Subcutaneous abdominal adipose tissue (tissue), 5 donors: ENCODE results near the gene ADK.

Source experiments
- H3K27ac ChIP-seq: one replicate; pipeline ENCODE4 v1.7.0; 2013; ENCODE audit warnings: low read depth, mild to moderate bottlenecking, inconsistent platforms, low read length, moderate library complexity
- H3K27me3 ChIP-seq, 5 donors: one replicate each; pipeline ENCODE4 v1.7.0; 2013; ENCODE audit warnings: low read length in 5 of 5, inconsistent platforms in 1 of 5; ENCODE audit not compliant: control insufficient read depth in 5 of 5, insufficient read depth in 4 of 5
- H3K36me3 ChIP-seq, 5 donors: one replicate each; pipeline ENCODE4 v1.7.0; 2013; ENCODE audit warnings: low read length in 5 of 5; ENCODE audit not compliant: control insufficient read depth in 5 of 5, insufficient read depth in 5 of 5
- H3K4me1 ChIP-seq, 5 donors: one replicate each; pipeline ENCODE4 v1.7.0; 2013; ENCODE audit warnings: low read length in 5 of 5, mild to moderate bottlenecking in 3 of 5, moderate library complexity in 1 of 5; ENCODE audit not compliant: control insufficient read depth in 5 of 5, insufficient read depth in 5 of 5
- H3K4me3 ChIP-seq, 5 donors: one replicate each; pipeline ENCODE4 v1.7.0; 2013; ENCODE audit warnings: low read length in 5 of 5, low read depth in 1 of 5
- H3K9ac ChIP-seq, 5 donors: one replicate each; pipeline ENCODE4 v1.7.0; 2013; ENCODE audit warnings: low read length in 5 of 5, mild to moderate bottlenecking in 4 of 5, moderate library complexity in 3 of 5
- H3K9me3 ChIP-seq, 5 donors: one replicate each; pipeline ENCODE4 v1.7.0; 2013; ENCODE audit warnings: low read length in 5 of 5; ENCODE audit not compliant: control insufficient read depth in 5 of 5
- donor health status: healthy.
- donor health status: healthy.
- donor health status: healthy.
- donor health status: healthy.
- donor health status: healthy.

ADK gene

GRCh38 chr10:74652664-74653063 lies 501.6 kb downstream of the ADK start:
- Histone ChIP-seq H3K36me3 (no peaks in the 10 kb centered on the region), H3K27ac (no peak overlapping the region), H3K4me3 (no peak overlapping the region), H3K4me1 (no peaks in the 10 kb centered on the region), H3K27me3 (no peaks in the 10 kb centered on the region), H3K9ac (no peak overlapping the region), H3K9me3 (no peaks in the 10 kb centered on the region)

- Histone ChIP-seq H3K9ac (no peak overlapping the region), H3K4me3 (no peak overlapping the region), H3K4me1 (no peaks in the 10 kb centered on the region), H3K27ac (no peak overlapping the region), H3K36me3 (no peaks in the 10 kb centered on the region), H3K9me3 (no peaks in the 10 kb centered on the region), H3K27me3 (no peaks in the 10 kb centered on the region)
Observed at GRCh38 chr10:74658511-74658910, 507.5 kb downstream of the ADK start.

GRCh38 chr10:74662635-74663034 lies 511.6 kb downstream of the ADK start:
- no peaks in the 10 kb centered on the region for H3K9me3 ChIP-seq
- no peaks in the 10 kb centered on the region for H3K27me3 ChIP-seq
- H3K36me3 ChIP-seq: no peaks in the 10 kb centered on the region
- no peak overlapping the region for H3K4me3 ChIP-seq
- no peak overlapping the region for H3K9ac ChIP-seq
- H3K27ac ChIP-seq: no peak overlapping the region
- H3K4me1 ChIP-seq: no peaks in the 10 kb centered on the region

GRCh38 chr10:74669210-74669609 lies 518.2 kb downstream of the ADK start:
- no peaks in the 10 kb centered on the region for H3K27me3 ChIP-seq
- no peak overlapping the region for H3K4me3 ChIP-seq
- peaks cover 0 to 6% (median 0%) of the 10 kb centered on the region in 5 donors for H3K9me3 ChIP-seq
- no peak overlapping the region for H3K9ac ChIP-seq
- H3K4me1 ChIP-seq: no peaks in the 10 kb centered on the region
- H3K27ac ChIP-seq: no peak overlapping the region
- peaks cover 6 to 12% (median 10%) of the 10 kb centered on the region in 5 donors for H3K36me3 ChIP-seq

- Histone ChIP-seq H3K36me3 (peaks cover 6 to 14% (median 11%) of the 10 kb centered on the region in 5 donors), H3K9ac (no peak overlapping the region), H3K4me3 (no peak overlapping the region), H3K4me1 (no peaks in the 10 kb centered on the region), H3K27me3 (no peaks in the 10 kb centered on the region), H3K9me3 (peaks cover 0 to 6% (median 0%) of the 10 kb centered on the region in 5 donors), H3K27ac (no peak overlapping the region)
Observed at GRCh38 chr10:74671716-74672115, 520.7 kb downstream of the ADK start.

- H3K9me3 ChIP-seq: peaks cover 0 to 6% (median 0%) of the 10 kb centered on the region in 5 donors
- H3K27ac ChIP-seq: no peak overlapping the region
- no peaks in the 10 kb centered on the region for H3K4me1 ChIP-seq
- no peak overlapping the region for H3K4me3 ChIP-seq
- H3K36me3 ChIP-seq: peaks cover 6 to 16% (median 12%) of the 10 kb centered on the region in 5 donors
- no peak overlapping the region for H3K9ac ChIP-seq
- H3K27me3 ChIP-seq: no peaks in the 10 kb centered on the region
Observed at GRCh38 chr10:74672430-74673165, 521.6 kb downstream of the ADK start.

- Histone ChIP-seq H3K27ac (no peak overlapping the region), H3K4me3 (no peak overlapping the region), H3K27me3 (no peaks in the 10 kb centered on the region), H3K9me3 (peaks cover 0 to 6% (median 0%) of the 10 kb centered on the region in 5 donors), H3K9ac (no peak overlapping the region), H3K36me3 (peaks cover 6 to 17% (median 12%) of the 10 kb centered on the region in 5 donors), H3K4me1 (no peaks in the 10 kb centered on the region)
Observed at GRCh38 chr10:74674927-74675326, 523.9 kb downstream of the ADK start.

GRCh38 chr10:74675484-74675883 lies 524.5 kb downstream of the ADK start:
- H3K27me3 ChIP-seq: no peaks in the 10 kb centered on the region

GRCh38 chr10:74677951-74678350 lies 526.9 kb downstream of the ADK start:
- H3K4me3 ChIP-seq: no peak overlapping the region

More at GRCh38 chr10:74675484-74675883, 524.5 kb downstream of the ADK start:
- no peak overlapping the region for H3K4me3 ChIP-seq
- H3K4me1 ChIP-seq: no peaks in the 10 kb centered on the region
- peaks cover 6 to 17% (median 12%) of the 10 kb centered on the region in 5 donors for H3K36me3 ChIP-seq
- H3K27ac ChIP-seq: no peak overlapping the region
- peaks cover 0 to 6% (median 0%) of the 10 kb centered on the region in 5 donors for H3K9me3 ChIP-seq
- H3K9ac ChIP-seq: no peak overlapping the region

GRCh38 chr10:74681917-74682627 lies 531.1 kb downstream of the ADK start:
- no peak overlapping the region for H3K9ac ChIP-seq
- H3K27me3 ChIP-seq: no peaks in the 10 kb centered on the region
- H3K36me3 ChIP-seq: peaks cover 0 to 6% (median 2%) of the 10 kb centered on the region in 5 donors
- no peak overlapping the region for H3K27ac ChIP-seq
- H3K4me3 ChIP-seq: no peak overlapping the region
- H3K4me1 ChIP-seq: no peaks in the 10 kb centered on the region
- no peaks in the 10 kb centered on the region for H3K9me3 ChIP-seq

More at GRCh38 chr10:74677951-74678350, 526.9 kb downstream of the ADK start:
- Histone ChIP-seq H3K27ac (no peak overlapping the region), H3K9ac (no peak overlapping the region), H3K9me3 (peaks cover 0 to 6% (median 0%) of the 10 kb centered on the region in 5 donors), H3K36me3 (peaks cover 4 to 17% (median 10%) of the 10 kb centered on the region in 5 donors), H3K27me3 (no peaks in the 10 kb centered on the region), H3K4me1 (no peaks in the 10 kb centered on the region)
